HepG2 (cell line): ENCODE measurements around the gene ST14. TPM values are rescaled to one million over a fixed set of nuclear protein-coding genes. Genes with fewer than 3 reads are reported as not detected.
A peak's percentile ranks its signal among the peaks of the same experiment; 100 is the strongest.

Source experiments
- CCAR2 ChIP-seq: fragments of 200-400 bp; formaldehyde crosslinking; optimal IDR thresholded peaks from 2 replicates; pipeline ENCODE3; 2018; ENCODE audit warnings: low read depth, mild to moderate bottlenecking, low read length, moderate library complexity
- CEBPZ ChIP-seq: IDR thresholded peaks from 2 replicates; pipeline ENCODE4 v1.6.1; 2012; ENCODE audit warnings: low read length, improper control_type of control experiment
- DMTF1 ChIP-seq: sonication (generic); formaldehyde crosslinking; IDR thresholded peaks from 2 replicates; pipeline ENCODE4 v1.4.0; 2020; ENCODE audit warnings: mild to moderate bottlenecking, missing genetic modification reagents
- DRAP1 ChIP-seq: IDR thresholded peaks from 2 replicates; pipeline ENCODE4 v1.6.1; 2016; ENCODE audit warnings: missing genetic modification reagents, missing compliant biosample characterization
- ELK4 ChIP-seq: sonication (generic); formaldehyde crosslinking; IDR thresholded peaks from 2 replicates; pipeline ENCODE4 v1.9.0; 2021; ENCODE audit warnings: missing genetic modification reagents, borderline replicate concordance
- GPN1 ChIP-seq: sonication (generic); formaldehyde crosslinking; IDR thresholded peaks from 2 replicates; pipeline ENCODE4 v1.5.1; 2020; ENCODE audit warnings: missing genetic modification reagents, borderline replicate concordance
- HMGXB3 ChIP-seq: sonication (generic); formaldehyde crosslinking; IDR thresholded peaks from 2 replicates; pipeline ENCODE4 v1.4.0; 2020; ENCODE audit warnings: missing genetic modification reagents, borderline replicate concordance
- NR1H2 ChIP-seq: sonication (generic); formaldehyde crosslinking; IDR thresholded peaks from 2 replicates; pipeline ENCODE4 v1.8.1; 2022; ENCODE audit warnings: low read depth, missing genetic modification reagents, borderline replicate concordance
- SMC3 ChIP-seq: IDR thresholded peaks from 2 replicates; pipeline ENCODE4 v1.6.1; 2011; ENCODE audit warnings: low read length, improper control_type of control experiment
- SUZ12 ChIP-seq: fragments of 150-350 bp; IDR thresholded peaks from 2 replicates; pipeline ENCODE4 v1.6.1; 2014; ENCODE audit warnings: low read depth, low read length
- ZNF264 ChIP-seq: sonication (generic); formaldehyde crosslinking; IDR thresholded peaks from 2 replicates; pipeline ENCODE4 v1.4.0; 2020; ENCODE audit warnings: missing genetic modification reagents
- ZNF543 ChIP-seq: sonication (generic); formaldehyde crosslinking; IDR thresholded peaks from 2 replicates; pipeline ENCODE4 v1.4.0; 2020; ENCODE audit warnings: mild to moderate bottlenecking, missing genetic modification reagents
- ZNF784 ChIP-seq: sonication (generic); formaldehyde crosslinking; IDR thresholded peaks from 2 replicates; pipeline ENCODE4 v1.5.1; 2020; ENCODE audit warnings: missing genetic modification reagents, mild to moderate bottlenecking, borderline replicate concordance
- polyA plus RNA-seq, 8 experiments: library from polyadenylated mRNA; depleted of rRNA in 3 of 8; stranded (reverse) in 7 of 8; unstranded in 1 of 8; fragments of >200 nt; fragmentation: Illumina TruSeq in 4 of 8; extraction: Trizol in 4 of 8; gene quantifications; 2 replicates each; pipeline versions ENCODE4 v1.2.1 to v1.2.3, GENCODE V29; 2011 to 2016; ENCODE audit warnings: low read depth in 4 of 8, missing spikeins in 1 of 8, mixed read lengths in 1 of 8; ENCODE audit not compliant: insufficient read depth in 1 of 8
- total RNA-seq, 5 experiments: library from RNA; depleted of rRNA; stranded (reverse); fragments of >200 nt; fragmentation: Illumina TruSeq; extraction: Trizol; gene quantifications; 2 replicates each; pipeline ENCODE4 v1.2.3, GENCODE V29; 2016; ENCODE audit warnings: low read depth in 1 of 5

The ST14 gene
- total and polyA plus RNA-seq, 2 of the 13 experiments (the other 11 are each of a cell fraction or from before 2014, with no cell fraction given), result 0.88 to 1.4 TPM

GRCh38 chr11:130163346-130164220 is 4.0 kb downstream of the ST14 start (continued):
- TF ChIP-seq HMGXB3 (CRISPR knock-in tag), result no peak
- TF ChIP-seq ELK4 (CRISPR knock-in tag), result 0 out of 2 replicates have a peak, but pooled peaks have one; percentile 63
- TF ChIP-seq ZNF784 (CRISPR knock-in tag), result 0 out of 2 replicates have a peak, but pooled peaks have one; percentile 20
- TF ChIP-seq SUZ12, result no peak
- TF ChIP-seq ZNF543 (CRISPR knock-in tag), result no peak
- TF ChIP-seq NR1H2 (CRISPR knock-in tag), result no peak
- TF ChIP-seq ZNF264 (CRISPR knock-in tag), result no peak
- TF ChIP-seq DMTF1, result no peak
- TF ChIP-seq GPN1 (CRISPR knock-in tag), result no peak
- peak; percentile 40; the same call in 1 of the 2 replicates for TF ChIP-seq DRAP1
- no peak for TF ChIP-seq CCAR2
- TF ChIP-seq SMC3, result peak; percentile 31; the same call in 1 of the 2 replicates
- no peak for TF ChIP-seq CEBPZ
